Stomach (tissue), 4 donors: ENCODE measurements around the gene SVBP.

Experiments used
- EP300 ChIP-seq: sonication (generic); formaldehyde crosslinking; IDR thresholded peaks from one replicate; pipeline ENCODE4 v1.6.1; 2017; ENCODE audit warnings: antibody characterized with exemption
- POLR2A ChIP-seq, 4 donors: fragments of 450-650 bp; IDR thresholded peaks; one replicate each; pipeline ENCODE4 v1.6.1; 2016; ENCODE audit warnings: antibody characterized with exemption in 4 of 4, control low read depth in 2 of 4, mild to moderate bottlenecking in 1 of 4, moderate library complexity in 1 of 4
- POLR2AphosphoS5 ChIP-seq, 3 donors: sonication (generic); formaldehyde crosslinking; IDR thresholded peaks; one replicate each; pipeline ENCODE4 v1.6.1; 2016; ENCODE audit warnings: antibody characterized with exemption in 3 of 3
- TF ChIP-seq, protein P1 (sequence below), 7 experiments: fragments of 450-650 bp in 4 of 7; fragments of 200-600 bp in 3 of 7; sonication (generic) in 3 of 7; IDR thresholded peaks; one replicate each; pipeline ENCODE4 v1.5.1; 2016 to 2019; ENCODE audit warnings: antibody characterized with exemption in 7 of 7, control low read depth in 2 of 7, mild to moderate bottlenecking in 1 of 7

- TF ChIP-seq, protein P1, sequence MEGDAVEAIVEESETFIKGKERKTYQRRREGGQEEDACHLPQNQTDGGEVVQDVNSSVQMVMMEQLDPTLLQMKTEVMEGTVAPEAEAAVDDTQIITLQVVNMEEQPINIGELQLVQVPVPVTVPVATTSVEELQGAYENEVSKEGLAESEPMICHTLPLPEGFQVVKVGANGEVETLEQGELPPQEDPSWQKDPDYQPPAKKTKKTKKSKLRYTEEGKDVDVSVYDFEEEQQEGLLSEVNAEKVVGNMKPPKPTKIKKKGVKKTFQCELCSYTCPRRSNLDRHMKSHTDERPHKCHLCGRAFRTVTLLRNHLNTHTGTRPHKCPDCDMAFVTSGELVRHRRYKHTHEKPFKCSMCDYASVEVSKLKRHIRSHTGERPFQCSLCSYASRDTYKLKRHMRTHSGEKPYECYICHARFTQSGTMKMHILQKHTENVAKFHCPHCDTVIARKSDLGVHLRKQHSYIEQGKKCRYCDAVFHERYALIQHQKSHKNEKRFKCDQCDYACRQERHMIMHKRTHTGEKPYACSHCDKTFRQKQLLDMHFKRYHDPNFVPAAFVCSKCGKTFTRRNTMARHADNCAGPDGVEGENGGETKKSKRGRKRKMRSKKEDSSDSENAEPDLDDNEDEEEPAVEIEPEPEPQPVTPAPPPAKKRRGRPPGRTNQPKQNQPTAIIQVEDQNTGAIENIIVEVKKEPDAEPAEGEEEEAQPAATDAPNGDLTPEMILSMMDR (IDR thresholded peaks at IDR 0.05), result no peak
- TF ChIP-seq POLR2AphosphoS5 (IDR thresholded peaks at IDR 0.05) (no peak), EP300 (no peak), POLR2A (IDR thresholded peaks at IDR 0.05) (no peak)
These were observed 43.3 kb upstream of the SVBP start for GRCh38 chr1:42860339-42861013.
